Astrocyte (in vitro differentiated cells and primary cell): ENCODE measurements around the gene PDE8A. TPM values are rescaled to one million over a fixed set of nuclear protein-coding genes. Genes with fewer than 3 reads are reported as not detected.

Source experiments
- DNase-seq: peaks from one replicate; pipeline ENCODE4 v3.0.0-alpha.2; 2010; ENCODE audit warnings: low read depth
- FAIRE-seq: peaks from 2 replicates; lab custom pipeline; 2011; peaks lifted over from hg19 to GRCh38; lab: Jason Lieb, UNC
- H2AFZ ChIP-seq: 2 replicates; pipeline ENCODE4 v1.6.0; 2012; ENCODE audit warnings: low read depth, low read length, inconsistent platforms
- H3K27ac ChIP-seq: 2 replicates; pipeline ENCODE4 v1.5.1; 2011; ENCODE audit warnings: low read depth, low read length, inconsistent platforms
- H3K27me3 ChIP-seq: 2 replicates; pipeline ENCODE4 v1.6.0; 2011; ENCODE audit warnings: low read length, inconsistent platforms; ENCODE audit not compliant: insufficient read depth
- H3K36me3 ChIP-seq: 2 replicates; pipeline ENCODE4 v1.5.1; 2011; ENCODE audit warnings: low read length, inconsistent platforms; ENCODE audit not compliant: insufficient read depth
- H3K4me1 ChIP-seq: 2 replicates; pipeline ENCODE4 v1.5.1; 2011; ENCODE audit warnings: low read length, inconsistent platforms; ENCODE audit not compliant: insufficient read depth
- H3K4me2 ChIP-seq: 2 replicates; pipeline ENCODE4 v1.6.0; 2012; ENCODE audit warnings: low read length, inconsistent platforms
- H3K4me3 ChIP-seq: 2 replicates; pipeline ENCODE4 v1.5.1; 2011; ENCODE audit warnings: low read depth, mild to moderate bottlenecking, low read length, inconsistent platforms; ENCODE audit not compliant: insufficient read depth
- H3K79me2 ChIP-seq: 2 replicates; pipeline ENCODE4 v1.6.0; 2012; ENCODE audit warnings: mild to moderate bottlenecking, low read length, inconsistent platforms; ENCODE audit not compliant: insufficient read depth
- H3K9ac ChIP-seq: 2 replicates; pipeline ENCODE4 v1.6.0; 2012; ENCODE audit warnings: mild to moderate bottlenecking, low read length, inconsistent platforms
- H3K9me3 ChIP-seq: 2 replicates; pipeline ENCODE4 v1.5.1; 2012; ENCODE audit warnings: low read depth, mild to moderate bottlenecking, low read length, inconsistent platforms; ENCODE audit not compliant: insufficient read depth
- H4K20me1 ChIP-seq: 2 replicates; pipeline ENCODE4 v1.6.0; 2012; ENCODE audit warnings: low read length, inconsistent platforms; ENCODE audit not compliant: insufficient read depth
- H3K27ac Mint-ChIP-seq: one replicate; pipeline ENCODE4 v1.8.0; 2021; ENCODE audit warnings: mild to moderate bottlenecking, mixed read lengths; ENCODE audit not compliant: unreplicated experiment
- H3K27me3 Mint-ChIP-seq: one replicate; pipeline ENCODE4 v1.8.0; 2021; ENCODE audit warnings: low read depth, mixed read lengths; ENCODE audit not compliant: unreplicated experiment
- H3K36me3 Mint-ChIP-seq: one replicate; pipeline ENCODE4 v1.8.0; 2021; ENCODE audit warnings: low read depth, mixed read lengths; ENCODE audit not compliant: unreplicated experiment
- H3K4me1 Mint-ChIP-seq: one replicate; pipeline ENCODE4 v1.8.0; 2021; ENCODE audit warnings: low read depth, mixed read lengths; ENCODE audit not compliant: unreplicated experiment
- H3K4me3 Mint-ChIP-seq: one replicate; pipeline ENCODE4 v1.8.0; 2021; ENCODE audit warnings: mild to moderate bottlenecking, moderate library complexity, mixed read lengths; ENCODE audit not compliant: unreplicated experiment
- H3K9me3 Mint-ChIP-seq: one replicate; pipeline ENCODE4 v1.8.0; 2021; ENCODE audit warnings: mild to moderate bottlenecking, mixed read lengths; ENCODE audit not compliant: unreplicated experiment
- EZH2 ChIP-seq: IDR thresholded peaks from 2 replicates; pipeline ENCODE4 v1.6.1; 2012; ENCODE audit warnings: mild to moderate bottlenecking, low read length, inconsistent platforms; ENCODE audit not compliant: insufficient read depth
- total RNA-seq: library from RNA; stranded (reverse); gene quantifications from 2 replicates; pipeline ENCODE4 v1.2.1, GENCODE V29; 2021
- TF ChIP-seq, protein P1 (sequence below): IDR thresholded peaks from 2 replicates; pipeline ENCODE4 v1.5.1; 2011; ENCODE audit warnings: low read depth, mild to moderate bottlenecking, inconsistent platforms, low read length, moderate library complexity; ENCODE audit not compliant: insufficient read depth

The PDE8A gene
- total RNA-seq, 1 donor from 2014 or later: 18.0 TPM

DNA sequence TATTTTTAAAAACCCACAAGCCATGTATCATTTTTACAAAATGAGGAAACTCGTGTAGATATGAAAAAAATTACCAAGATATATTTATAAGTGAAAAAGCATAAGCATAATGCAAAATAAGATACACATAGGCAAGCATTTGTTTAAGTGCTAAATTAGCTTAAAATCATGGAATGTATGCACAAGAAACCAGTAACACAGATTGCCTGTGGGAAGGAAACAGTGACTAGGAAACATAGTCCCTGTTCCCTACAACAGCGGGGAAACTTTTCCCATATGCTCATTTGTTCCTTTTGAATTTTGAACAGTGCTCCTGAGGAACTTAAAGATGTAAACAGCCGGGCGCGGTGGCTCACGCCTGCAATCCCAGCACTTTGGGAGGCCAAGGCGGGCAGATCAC, 169.5 kb downstream of the PDE8A start:
- Histone ChIP-seq H3K9ac (no peak overlapping the region), H3K27me3 (no peaks in the 10 kb centered on the region), H3K4me2 (no peak overlapping the region), H3K4me1 (no peaks in the 10 kb centered on the region), H3K9me3 (no peaks in the 10 kb centered on the region), H3K79me2 (no peaks in the 10 kb centered on the region), H3K27ac (no peak overlapping the region), H4K20me1 (no peaks in the 10 kb centered on the region), H3K4me3 (no peak overlapping the region), H2AFZ (no peak overlapping the region), H3K36me3 (no peaks in the 10 kb centered on the region)
- TF ChIP-seq, protein P1, sequence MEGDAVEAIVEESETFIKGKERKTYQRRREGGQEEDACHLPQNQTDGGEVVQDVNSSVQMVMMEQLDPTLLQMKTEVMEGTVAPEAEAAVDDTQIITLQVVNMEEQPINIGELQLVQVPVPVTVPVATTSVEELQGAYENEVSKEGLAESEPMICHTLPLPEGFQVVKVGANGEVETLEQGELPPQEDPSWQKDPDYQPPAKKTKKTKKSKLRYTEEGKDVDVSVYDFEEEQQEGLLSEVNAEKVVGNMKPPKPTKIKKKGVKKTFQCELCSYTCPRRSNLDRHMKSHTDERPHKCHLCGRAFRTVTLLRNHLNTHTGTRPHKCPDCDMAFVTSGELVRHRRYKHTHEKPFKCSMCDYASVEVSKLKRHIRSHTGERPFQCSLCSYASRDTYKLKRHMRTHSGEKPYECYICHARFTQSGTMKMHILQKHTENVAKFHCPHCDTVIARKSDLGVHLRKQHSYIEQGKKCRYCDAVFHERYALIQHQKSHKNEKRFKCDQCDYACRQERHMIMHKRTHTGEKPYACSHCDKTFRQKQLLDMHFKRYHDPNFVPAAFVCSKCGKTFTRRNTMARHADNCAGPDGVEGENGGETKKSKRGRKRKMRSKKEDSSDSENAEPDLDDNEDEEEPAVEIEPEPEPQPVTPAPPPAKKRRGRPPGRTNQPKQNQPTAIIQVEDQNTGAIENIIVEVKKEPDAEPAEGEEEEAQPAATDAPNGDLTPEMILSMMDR: no peak
- TF ChIP-seq EZH2: no peak
- Mint-ChIP-seq H3K36me3 (no peaks in the 10 kb centered on the region), H3K4me1 (no peaks in the 10 kb centered on the region), H3K27ac (no peak overlapping the region), H3K4me3 (no peak overlapping the region), H3K9me3 (peaks cover 3% of the 10 kb centered on the region), H3K27me3 (no peaks in the 10 kb centered on the region)
- DNase-seq (no peak), FAIRE-seq (no peak)

DNA sequence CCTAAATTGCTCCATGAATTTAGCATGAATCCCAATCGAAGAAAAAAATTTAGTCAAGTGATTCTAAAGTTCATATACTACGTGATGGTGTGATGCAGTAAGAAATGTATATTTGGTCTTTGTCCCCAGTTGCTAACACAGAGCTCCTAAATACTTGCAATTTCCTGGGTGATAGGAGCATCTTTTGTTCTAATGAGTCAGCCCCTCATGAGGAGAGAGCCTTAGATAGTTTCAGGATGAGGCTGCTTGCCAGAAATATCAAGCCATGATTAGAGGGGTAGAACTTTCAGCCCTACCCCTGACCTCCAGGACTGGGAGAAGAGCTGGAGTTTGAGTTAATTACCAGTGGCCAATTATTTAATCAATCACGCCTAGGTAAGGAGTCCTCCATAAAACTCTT, 170.2 kb downstream of the PDE8A start:
- peak; percentile 14 for DNase-seq
- Histone ChIP-seq H3K36me3 (no peaks in the 10 kb centered on the region), H3K4me1 (no peaks in the 10 kb centered on the region), H4K20me1 (no peaks in the 10 kb centered on the region), H3K9me3 (no peaks in the 10 kb centered on the region), H3K27ac (no peak overlapping the region), H3K4me3 (no peak overlapping the region), H3K4me2 (no peak overlapping the region), H3K79me2 (no peaks in the 10 kb centered on the region), H3K9ac (no peak overlapping the region), H2AFZ (no peak overlapping the region), H3K27me3 (no peaks in the 10 kb centered on the region)
- Mint-ChIP-seq H3K27ac (no peak overlapping the region), H3K9me3 (peaks cover 3% of the 10 kb centered on the region), H3K27me3 (no peaks in the 10 kb centered on the region), H3K4me3 (no peak overlapping the region), H3K36me3 (no peaks in the 10 kb centered on the region), H3K4me1 (no peaks in the 10 kb centered on the region)
- no peak for FAIRE-seq
- no peak for TF ChIP-seq EZH2
- TF ChIP-seq, protein P1: no peak

DNA sequence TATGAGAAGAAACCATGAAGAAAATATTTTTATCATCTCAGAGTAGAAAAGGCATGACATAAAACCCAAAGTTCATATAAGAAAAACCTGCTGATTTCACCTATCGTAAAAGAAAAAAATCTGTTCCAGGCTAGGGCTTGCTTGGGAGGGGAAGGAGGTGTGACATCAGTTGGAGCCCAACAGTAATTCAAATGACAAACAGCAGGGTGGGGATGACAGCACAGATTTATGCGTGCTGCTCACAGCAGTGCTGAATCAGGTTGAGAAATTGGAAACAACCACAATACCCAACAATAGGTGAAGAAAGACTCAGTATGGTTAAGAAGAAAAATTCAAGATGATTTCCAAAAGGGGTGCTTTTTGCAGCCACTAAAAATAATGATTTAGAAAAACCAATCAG, 172.4 kb downstream of the PDE8A start:
- Mint-ChIP-seq H3K27ac (no peak overlapping the region), H3K27me3 (no peaks in the 10 kb centered on the region), H3K9me3 (peaks cover 3% of the 10 kb centered on the region), H3K4me1 (no peaks in the 10 kb centered on the region), H3K4me3 (no peak overlapping the region), H3K36me3 (no peaks in the 10 kb centered on the region)
- Histone ChIP-seq H3K9me3 (no peaks in the 10 kb centered on the region), H3K27me3 (no peaks in the 10 kb centered on the region), H3K4me2 (no peak overlapping the region), H3K4me1 (no peaks in the 10 kb centered on the region), H3K27ac (no peak overlapping the region), H3K79me2 (no peaks in the 10 kb centered on the region), H2AFZ (no peak overlapping the region), H3K36me3 (no peaks in the 10 kb centered on the region), H3K9ac (no peak overlapping the region), H3K4me3 (no peak overlapping the region), H4K20me1 (no peaks in the 10 kb centered on the region)
- TF ChIP-seq, protein P1: no peak
- TF ChIP-seq EZH2: no peak
- DNase-seq (no peak), FAIRE-seq (no peak)
